ENCODE results near the gene KRTDAP. TPM values are rescaled to one million over a fixed set of nuclear protein-coding genes. Genes with fewer than 3 reads are reported as not detected.

KRTDAP gene
- total RNA-seq = not detected in 2 replicates

GRCh38 chr19:35490364-35490763 is at the start of gene KRTDAP:
Gene KRTDAP, minus strand, starts transcription at chr19:35490464. Its CDS starts 22 bp downstream, at chr19:35490442.

GRCh38 chr19:35533201-35533821 is 43.0 kb upstream of the KRTDAP start, which contains the start of gene GAPDHS:
Gene GAPDHS, plus strand, starts transcription at chr19:35533456. Its CDS starts 72 bp downstream, at chr19:35533528.

GRCh38 chr19:35528218-35529038 is 38.2 kb upstream of the KRTDAP start, which contains the start of gene SBSN:
Gene SBSN, minus strand, starts transcription at chr19:35528311. Its CDS starts 30 bp downstream, at chr19:35528281.

GRCh38 chr19:35513628-35514281 is 23.5 kb upstream of the KRTDAP start, which contains the start of gene DMKN:
Gene DMKN, minus strand, starts transcription at chr19:35513649. Its CDS starts 174 bp downstream, at chr19:35513475.

GRCh38 chr19:35447606-35448469 is 42.4 kb downstream of the KRTDAP start, which contains the start of gene FFAR2:
Gene FFAR2, plus strand, starts transcription at chr19:35448257. Its CDS starts 1,458 bp downstream, at chr19:35449715.

Other genes starting within 250 kb of the KRTDAP start
- 0.36 and 0.49 TPM in 2 replicates for gene LSR, start 241.5 kb downstream of the KRTDAP start, total RNA-seq
- 64.4 and 64.5 TPM in 2 replicates for gene USF2, start 221.5 kb downstream of the KRTDAP start, total RNA-seq
- under 0.01 TPM in 1 of 2 replicates, not detected in the other for gene HAMP, start 207.9 kb downstream of the KRTDAP start, total RNA-seq
- not detected in 2 replicates for gene MAG, start 198.3 kb downstream of the KRTDAP start, total RNA-seq
- gene CD22, start 161.3 kb downstream of the KRTDAP start, total RNA-seq = not detected in 2 replicates
- not detected in 2 replicates for gene FFAR1, start 142.6 kb downstream of the KRTDAP start, total RNA-seq
- gene FFAR3, start 132.0 kb downstream of the KRTDAP start, total RNA-seq = not detected in 2 replicates
- gene GPR42, start 119.4 kb downstream of the KRTDAP start, total RNA-seq = not detected in 2 replicates
- gene FFAR2, start 42.2 kb downstream of the KRTDAP start, total RNA-seq = not detected in 2 replicates
- 5.2 and 9.2 TPM in 2 replicates for gene DMKN, start 23.2 kb upstream of the KRTDAP start, total RNA-seq
- gene SBSN, start 37.8 kb upstream of the KRTDAP start, total RNA-seq = 0.65 and 1.6 TPM in 2 replicates
- not detected in 2 replicates for gene GAPDHS, start 43.0 kb upstream of the KRTDAP start, total RNA-seq
- 46.4 and 51.9 TPM in 2 replicates for gene TMEM147, start 55.2 kb upstream of the KRTDAP start, total RNA-seq
- not detected in 2 replicates for gene ATP4A, start 73.2 kb upstream of the KRTDAP start, total RNA-seq
- not detected in 2 replicates for gene PMIS2, start 95.7 kb upstream of the KRTDAP start, total RNA-seq
- gene HAUS5, start 122.3 kb upstream of the KRTDAP start, total RNA-seq = 4.1 and 5.4 TPM in 2 replicates
- gene RBM42, start 138.6 kb upstream of the KRTDAP start, total RNA-seq = 41.4 and 46.0 TPM in 2 replicates
- 0.65 TPM in 1 of 2 replicates, not detected in the other for gene ETV2, start 151.3 kb upstream of the KRTDAP start, total RNA-seq
- 153 and 283 TPM in 2 replicates for gene COX6B1, start 157.9 kb upstream of the KRTDAP start, total RNA-seq
- gene UPK1A, start 176.1 kb upstream of the KRTDAP start, total RNA-seq = not detected in 2 replicates
- not detected in 2 replicates for gene ZBTB32, start 214.1 kb upstream of the KRTDAP start, total RNA-seq
- gene KMT2B, start 227.5 kb upstream of the KRTDAP start, total RNA-seq = 6.6 and 9.1 TPM in 2 replicates